ENCODE measurements around the gene SP8. TPM values are rescaled to one million over a fixed set of nuclear protein-coding genes. Genes with fewer than 3 reads are reported as not detected.

The SP8 gene
- total RNA-seq, 1 experiment from 2014 or later: not detected

GRCh38 chr7:20783125-20783699 is 3.5 kb downstream of the SP8 start:
- TF ChIP-seq POLR2AphosphoS5 (IDR thresholded peaks at IDR 0.05; ENCODE audit: low read depth, low read length) (no peak), CTCF (IDR thresholded peaks at IDR 0.05) (no peak), SIN3A (IDR thresholded peaks at IDR 0.05; ENCODE audit: borderline replicate concordance, insufficient read depth, low read depth, low read length) (no peak), TCF7L2 (IDR thresholded peaks at IDR 0.05; ENCODE audit: low read depth, low read length) (no peak)
- TF ChIP-seq, protein P1, sequence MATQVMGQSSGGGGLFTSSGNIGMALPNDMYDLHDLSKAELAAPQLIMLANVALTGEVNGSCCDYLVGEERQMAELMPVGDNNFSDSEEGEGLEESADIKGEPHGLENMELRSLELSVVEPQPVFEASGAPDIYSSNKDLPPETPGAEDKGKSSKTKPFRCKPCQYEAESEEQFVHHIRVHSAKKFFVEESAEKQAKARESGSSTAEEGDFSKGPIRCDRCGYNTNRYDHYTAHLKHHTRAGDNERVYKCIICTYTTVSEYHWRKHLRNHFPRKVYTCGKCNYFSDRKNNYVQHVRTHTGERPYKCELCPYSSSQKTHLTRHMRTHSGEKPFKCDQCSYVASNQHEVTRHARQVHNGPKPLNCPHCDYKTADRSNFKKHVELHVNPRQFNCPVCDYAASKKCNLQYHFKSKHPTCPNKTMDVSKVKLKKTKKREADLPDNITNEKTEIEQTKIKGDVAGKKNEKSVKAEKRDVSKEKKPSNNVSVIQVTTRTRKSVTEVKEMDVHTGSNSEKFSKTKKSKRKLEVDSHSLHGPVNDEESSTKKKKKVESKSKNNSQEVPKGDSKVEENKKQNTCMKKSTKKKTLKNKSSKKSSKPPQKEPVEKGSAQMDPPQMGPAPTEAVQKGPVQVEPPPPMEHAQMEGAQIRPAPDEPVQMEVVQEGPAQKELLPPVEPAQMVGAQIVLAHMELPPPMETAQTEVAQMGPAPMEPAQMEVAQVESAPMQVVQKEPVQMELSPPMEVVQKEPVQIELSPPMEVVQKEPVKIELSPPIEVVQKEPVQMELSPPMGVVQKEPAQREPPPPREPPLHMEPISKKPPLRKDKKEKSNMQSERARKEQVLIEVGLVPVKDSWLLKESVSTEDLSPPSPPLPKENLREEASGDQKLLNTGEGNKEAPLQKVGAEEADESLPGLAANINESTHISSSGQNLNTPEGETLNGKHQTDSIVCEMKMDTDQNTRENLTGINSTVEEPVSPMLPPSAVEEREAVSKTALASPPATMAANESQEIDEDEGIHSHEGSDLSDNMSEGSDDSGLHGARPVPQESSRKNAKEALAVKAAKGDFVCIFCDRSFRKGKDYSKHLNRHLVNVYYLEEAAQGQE (IDR thresholded peaks at IDR 0.05; ENCODE audit: insufficient read depth in 1 of 2, low read depth in 2 of 2, low read length in 1 of 2): no peak
- ATAC-seq (no peak), DNase-seq (ENCODE audit: low read depth, low spot score) (no peak)
- intact Hi-C loops (cut with micrococcal nuclease; ENCODE audit: unreplicated experiment): no loop called here
- in situ Hi-C loops (cut with HindIII; ENCODE audit: low pct_unique_long_range_greater_than_20kb, low sequenced_read_pairs): no loop called here
- no TSS peak for BruUV-seq (replicated peaks)
- POLR2A ChIA-PET: no interaction called here
- CTCF ChIA-PET: no interaction called here
- Histone ChIP-seq H3K9me3 (ENCODE audit: control insufficient read depth, insufficient read depth, low read depth, low read length) (no peaks in the 10 kb centered on the region), H3K4me3 (ENCODE audit: low read depth in 2 of 2, low read length in 2 of 2) (no peak overlapping the region), H3K36me3 (ENCODE audit: control insufficient read depth, insufficient read depth, low read length) (no peaks in the 10 kb centered on the region), H3K27me3 (ENCODE audit: control insufficient read depth, insufficient read depth, low read length) (peaks cover 20% of the 10 kb centered on the region), H3K27ac (ENCODE audit: low read length) (no peak overlapping the region), H3K4me1 (ENCODE audit: control insufficient read depth, insufficient read depth, low read length) (no peaks in the 10 kb centered on the region)

GRCh38 chr7:20779041-20779440 is 7.6 kb downstream of the SP8 start:
- DNase-seq (ENCODE audit: low read depth, low spot score): no peak
- intact Hi-C loops (cut with micrococcal nuclease; ENCODE audit: unreplicated experiment): loop anchor here (5.0 kb wide), 1 partner anchor 988 kb away; no protein-coding TSS in a partner anchor
- H3K36me3 ChIP-seq (ENCODE audit: control insufficient read depth, insufficient read depth, low read length): peaks cover 4% of the 10 kb centered on the region; the same call in 1 of the 2 replicates
- no peak overlapping the region for H3K4me3 ChIP-seq (ENCODE audit: low read depth in 2 of 2, low read length in 2 of 2)
- BruUV-seq (replicated peaks): no TSS peak
- no peaks in the 10 kb centered on the region for H3K9me3 ChIP-seq (ENCODE audit: control insufficient read depth, insufficient read depth, low read depth, low read length)
- peaks cover 40% of the 10 kb centered on the region for H3K27me3 ChIP-seq (ENCODE audit: control insufficient read depth, insufficient read depth, low read length)
- no peak for ATAC-seq
- TF ChIP-seq SIN3A (IDR thresholded peaks at IDR 0.05; ENCODE audit: borderline replicate concordance, insufficient read depth, low read depth, low read length) (no peak), CTCF (IDR thresholded peaks at IDR 0.05) (no peak), POLR2AphosphoS5 (IDR thresholded peaks at IDR 0.05; ENCODE audit: low read depth, low read length) (no peak), TCF7L2 (IDR thresholded peaks at IDR 0.05; ENCODE audit: low read depth, low read length) (no peak)
- TF ChIP-seq, protein P1 (IDR thresholded peaks at IDR 0.05; ENCODE audit: insufficient read depth in 1 of 2, low read depth in 2 of 2, low read length in 1 of 2): no peak
- H3K27ac ChIP-seq (ENCODE audit: low read length): no peak overlapping the region
- in situ Hi-C loops (cut with HindIII; ENCODE audit: low pct_unique_long_range_greater_than_20kb, low sequenced_read_pairs): no loop called here
- POLR2A ChIA-PET: interaction anchor here (0.7 kb wide), 1 partner anchor 1252 kb away, joined by 12 read pairs; no protein-coding TSS in a partner anchor
- H3K4me1 ChIP-seq (ENCODE audit: control insufficient read depth, insufficient read depth, low read length): 0 out of 2 replicates have a peak, but pooled peaks cover 3% of the 10 kb centered on the region
- CTCF ChIA-PET: interaction anchor here (0.7 kb wide), 1 partner anchor 649 kb away, joined by 12 read pairs; the partner anchor contains the start of gene SP4
